ENCODE measurements around the gene RP2.

Gene RP2

GRCh38 chrX:46796574-46797191, 40.2 kb upstream of the RP2 start:
- no peak overlapping the region for H2BK15ac ChIP-seq (replicated peaks; ENCODE audit: low read depth)
- no peak overlapping the region for H3K9ac ChIP-seq (ENCODE audit: low read length)
- no peak overlapping the region for H3K4me2 ChIP-seq (ENCODE audit: low read length)
- WGBS (ENCODE audit: extremely low coverage, insufficient coverage, low lambda C conversion rate) = no CpG with 5 or more reads among the region's 8 CpGs
- H4K8ac ChIP-seq (ENCODE audit: low read depth, low read length) = no peak overlapping the region
- H3K4me1 ChIP-seq (ENCODE audit: control insufficient read depth, low read depth, low read length) = no peaks in the 10 kb centered on the region
- H3K4ac ChIP-seq (ENCODE audit: low read depth, low read length) = no peak overlapping the region
- no peak overlapping the region for H2BK120ac ChIP-seq (ENCODE audit: low read depth, low read length)
- H2AK5ac ChIP-seq (ENCODE audit: low read length) = no peak overlapping the region
- H3K27me3 ChIP-seq (ENCODE audit: insufficient read depth, low read length, poor library complexity) = no peaks in the 10 kb centered on the region
- no peak overlapping the region for H3K56ac ChIP-seq (ENCODE audit: low read length)
- no peaks in the 10 kb centered on the region for H3K79me1 ChIP-seq (ENCODE audit: low read length)
- no peaks in the 10 kb centered on the region for H3K36me3 ChIP-seq (ENCODE audit: control insufficient read depth, insufficient read depth, low read length)
- H3K27ac ChIP-seq (ENCODE audit: low read depth, low read length) = no peak overlapping the region
- no peak overlapping the region for H3K18ac ChIP-seq (ENCODE audit: low read length)
- peak; percentile 67 for DNase-seq
- no peak overlapping the region for H3K23ac ChIP-seq (ENCODE audit: low read length)
- H4K5ac ChIP-seq (ENCODE audit: low read length) = no peak overlapping the region
- no peak overlapping the region for H2BK5ac ChIP-seq (ENCODE audit: low read length)
- no peaks in the 10 kb centered on the region for H3K79me2 ChIP-seq (ENCODE audit: control insufficient read depth, insufficient read depth, low read length)
- H3K4me3 ChIP-seq (ENCODE audit: low read length) = no peak overlapping the region

- Histone ChIP-seq H2BK15ac (replicated peaks; ENCODE audit: low read depth) (no peak overlapping the region), H3K4me3 (ENCODE audit: low read length) (no peak overlapping the region), H3K9ac (ENCODE audit: low read length) (no peak overlapping the region), H2BK120ac (ENCODE audit: low read depth, low read length) (no peak overlapping the region), H3K4me1 (ENCODE audit: control insufficient read depth, low read depth, low read length) (no peaks in the 10 kb centered on the region), H3K27me3 (ENCODE audit: insufficient read depth, low read length, poor library complexity) (no peaks in the 10 kb centered on the region), H4K8ac (ENCODE audit: low read depth, low read length) (no peak overlapping the region), H3K23ac (ENCODE audit: low read length) (no peak overlapping the region), H2BK5ac (ENCODE audit: low read length) (no peak overlapping the region), H4K5ac (ENCODE audit: low read length) (no peak overlapping the region), H3K18ac (ENCODE audit: low read length) (no peak overlapping the region), H3K36me3 (ENCODE audit: control insufficient read depth, insufficient read depth, low read length) (no peaks in the 10 kb centered on the region), H3K79me2 (ENCODE audit: control insufficient read depth, insufficient read depth, low read length) (no peaks in the 10 kb centered on the region), H3K79me1 (ENCODE audit: low read length) (no peaks in the 10 kb centered on the region), H3K56ac (ENCODE audit: low read length) (no peak overlapping the region), H2AK5ac (ENCODE audit: low read length) (no peak overlapping the region), H3K4ac (ENCODE audit: low read depth, low read length) (no peak overlapping the region), H3K27ac (ENCODE audit: low read depth, low read length) (no peak overlapping the region), H3K4me2 (ENCODE audit: low read length) (no peak overlapping the region)
- no CpG with 5 or more reads among the region's 3 CpGs for WGBS (ENCODE audit: extremely low coverage, insufficient coverage, low lambda C conversion rate)
- DNase-seq = no peak
Measured at GRCh38 chrX:46803140-46803539, 33.7 kb upstream of the RP2 start.

GRCh38 chrX:46805270-46805669, 31.6 kb upstream of the RP2 start:
- H3K79me2 ChIP-seq (ENCODE audit: control insufficient read depth, insufficient read depth, low read length) = no peaks in the 10 kb centered on the region
- no peak overlapping the region for H3K56ac ChIP-seq (ENCODE audit: low read length)
- H3K23ac ChIP-seq (ENCODE audit: low read length) = no peak overlapping the region
- no peak overlapping the region for H2BK15ac ChIP-seq (replicated peaks; ENCODE audit: low read depth)
- no CpG with 5 or more reads among the region's 2 CpGs for WGBS (ENCODE audit: extremely low coverage, insufficient coverage, low lambda C conversion rate)
- H3K27me3 ChIP-seq (ENCODE audit: insufficient read depth, low read length, poor library complexity) = no peaks in the 10 kb centered on the region
- H2BK120ac ChIP-seq (ENCODE audit: low read depth, low read length) = no peak overlapping the region
- no peak overlapping the region for H2AK5ac ChIP-seq (ENCODE audit: low read length)
- H3K4ac ChIP-seq (ENCODE audit: low read depth, low read length) = no peak overlapping the region
- H3K18ac ChIP-seq (ENCODE audit: low read length) = no peak overlapping the region
- H3K79me1 ChIP-seq (ENCODE audit: low read length) = no peaks in the 10 kb centered on the region
- no peak overlapping the region for H3K27ac ChIP-seq (ENCODE audit: low read depth, low read length)
- no peak overlapping the region for H3K4me3 ChIP-seq (ENCODE audit: low read length)
- H2BK5ac ChIP-seq (ENCODE audit: low read length) = no peak overlapping the region
- no peak overlapping the region for H3K9ac ChIP-seq (ENCODE audit: low read length)
- no peaks in the 10 kb centered on the region for H3K36me3 ChIP-seq (ENCODE audit: control insufficient read depth, insufficient read depth, low read length)
- H3K4me2 ChIP-seq (ENCODE audit: low read length) = no peak overlapping the region
- DNase-seq = no peak
- H4K8ac ChIP-seq (ENCODE audit: low read depth, low read length) = no peak overlapping the region
- no peaks in the 10 kb centered on the region for H3K4me1 ChIP-seq (ENCODE audit: control insufficient read depth, low read depth, low read length)
- no peak overlapping the region for H4K5ac ChIP-seq (ENCODE audit: low read length)

- no peak overlapping the region for H3K56ac ChIP-seq (ENCODE audit: low read length)
- no peak overlapping the region for H2BK5ac ChIP-seq (ENCODE audit: low read length)
- no peak overlapping the region for H2BK15ac ChIP-seq (replicated peaks; ENCODE audit: low read depth)
- no peak overlapping the region for H3K18ac ChIP-seq (ENCODE audit: low read length)
- no peaks in the 10 kb centered on the region for H3K79me2 ChIP-seq (ENCODE audit: control insufficient read depth, insufficient read depth, low read length)
- no peak overlapping the region for H3K27ac ChIP-seq (ENCODE audit: low read depth, low read length)
- H2BK120ac ChIP-seq (ENCODE audit: low read depth, low read length) = no peak overlapping the region
- H4K5ac ChIP-seq (ENCODE audit: low read length) = no peak overlapping the region
- H3K4me2 ChIP-seq (ENCODE audit: low read length) = no peak overlapping the region
- H3K4me1 ChIP-seq (ENCODE audit: control insufficient read depth, low read depth, low read length) = no peaks in the 10 kb centered on the region
- no peak overlapping the region for H3K9ac ChIP-seq (ENCODE audit: low read length)
- H3K4me3 ChIP-seq (ENCODE audit: low read length) = no peak overlapping the region
- no peaks in the 10 kb centered on the region for H3K36me3 ChIP-seq (ENCODE audit: control insufficient read depth, insufficient read depth, low read length)
- H4K8ac ChIP-seq (ENCODE audit: low read depth, low read length) = no peak overlapping the region
- H3K79me1 ChIP-seq (ENCODE audit: low read length) = no peaks in the 10 kb centered on the region
- no peak overlapping the region for H3K4ac ChIP-seq (ENCODE audit: low read depth, low read length)
- H2AK5ac ChIP-seq (ENCODE audit: low read length) = no peak overlapping the region
- no peak overlapping the region for H3K23ac ChIP-seq (ENCODE audit: low read length)
- no peaks in the 10 kb centered on the region for H3K27me3 ChIP-seq (ENCODE audit: insufficient read depth, low read length, poor library complexity)
- DNase-seq = no peak
- WGBS (ENCODE audit: extremely low coverage, insufficient coverage, low lambda C conversion rate) = no CpG with 5 or more reads among the region's 1 CpG
Measured at GRCh38 chrX:46811121-46811520, 25.7 kb upstream of the RP2 start.

- H3K56ac ChIP-seq (ENCODE audit: low read length) = no peak overlapping the region
- no peak overlapping the region for H3K27ac ChIP-seq (ENCODE audit: low read depth, low read length)
- H3K79me2 ChIP-seq (ENCODE audit: control insufficient read depth, insufficient read depth, low read length) = no peaks in the 10 kb centered on the region
Measured at GRCh38 chrX:46812445-46812844, 24.4 kb upstream of the RP2 start.

GRCh38 chrX:46814966-46815365, 21.9 kb upstream of the RP2 start:
- Histone ChIP-seq H3K4me1 (ENCODE audit: control insufficient read depth, low read depth, low read length) (no peaks in the 10 kb centered on the region), H2AK5ac (ENCODE audit: low read length) (no peak overlapping the region)
- WGBS (ENCODE audit: extremely low coverage, insufficient coverage, low lambda C conversion rate) = no CpG with 5 or more reads among the region's 7 CpGs

More at GRCh38 chrX:46812445-46812844, 24.4 kb upstream of the RP2 start:
- Histone ChIP-seq H3K23ac (ENCODE audit: low read length) (no peak overlapping the region), H3K4me2 (ENCODE audit: low read length) (no peak overlapping the region), H3K4me3 (ENCODE audit: low read length) (no peak overlapping the region), H4K8ac (ENCODE audit: low read depth, low read length) (no peak overlapping the region), H3K4me1 (ENCODE audit: control insufficient read depth, low read depth, low read length) (no peaks in the 10 kb centered on the region), H2BK5ac (ENCODE audit: low read length) (no peak overlapping the region), H3K18ac (ENCODE audit: low read length) (no peak overlapping the region), H2AK5ac (ENCODE audit: low read length) (no peak overlapping the region), H3K9ac (ENCODE audit: low read length) (no peak overlapping the region), H3K27me3 (ENCODE audit: insufficient read depth, low read length, poor library complexity) (no peaks in the 10 kb centered on the region), H2BK120ac (ENCODE audit: low read depth, low read length) (no peak overlapping the region), H2BK15ac (replicated peaks; ENCODE audit: low read depth) (no peak overlapping the region), H3K79me1 (ENCODE audit: low read length) (no peaks in the 10 kb centered on the region), H3K36me3 (ENCODE audit: control insufficient read depth, insufficient read depth, low read length) (no peaks in the 10 kb centered on the region), H4K5ac (ENCODE audit: low read length) (no peak overlapping the region), H3K4ac (ENCODE audit: low read depth, low read length) (no peak overlapping the region)
- WGBS (ENCODE audit: extremely low coverage, insufficient coverage, low lambda C conversion rate) = no CpG with 5 or more reads among the region's 2 CpGs
- peak; percentile 23 for DNase-seq

More at GRCh38 chrX:46814966-46815365, 21.9 kb upstream of the RP2 start:
- Histone ChIP-seq H3K18ac (ENCODE audit: low read length) (no peak overlapping the region), H3K27ac (ENCODE audit: low read depth, low read length) (no peak overlapping the region), H3K23ac (ENCODE audit: low read length) (no peak overlapping the region), H4K5ac (ENCODE audit: low read length) (no peak overlapping the region), H3K9ac (ENCODE audit: low read length) (no peak overlapping the region), H2BK120ac (ENCODE audit: low read depth, low read length) (no peak overlapping the region), H3K4me2 (ENCODE audit: low read length) (no peak overlapping the region), H3K79me1 (ENCODE audit: low read length) (no peaks in the 10 kb centered on the region), H2BK5ac (ENCODE audit: low read length) (no peak overlapping the region), H3K79me2 (ENCODE audit: control insufficient read depth, insufficient read depth, low read length) (no peaks in the 10 kb centered on the region), H3K27me3 (ENCODE audit: insufficient read depth, low read length, poor library complexity) (no peaks in the 10 kb centered on the region), H3K56ac (ENCODE audit: low read length) (no peak overlapping the region), H2BK15ac (replicated peaks; ENCODE audit: low read depth) (no peak overlapping the region), H3K36me3 (ENCODE audit: control insufficient read depth, insufficient read depth, low read length) (no peaks in the 10 kb centered on the region), H3K4ac (ENCODE audit: low read depth, low read length) (no peak overlapping the region), H3K4me3 (ENCODE audit: low read length) (no peak overlapping the region), H4K8ac (ENCODE audit: low read depth, low read length) (no peak overlapping the region)
- DNase-seq = no peak
